Measurements from ENCODE around the gene TMEM259. TPM values are rescaled to one million over a fixed set of nuclear protein-coding genes. Genes with fewer than 3 reads are reported as not detected.

The TMEM259 gene
- total and polyA plus RNA-seq, 2 experiments from 2014 or later, result 82.8 to 196 TPM

DNA sequence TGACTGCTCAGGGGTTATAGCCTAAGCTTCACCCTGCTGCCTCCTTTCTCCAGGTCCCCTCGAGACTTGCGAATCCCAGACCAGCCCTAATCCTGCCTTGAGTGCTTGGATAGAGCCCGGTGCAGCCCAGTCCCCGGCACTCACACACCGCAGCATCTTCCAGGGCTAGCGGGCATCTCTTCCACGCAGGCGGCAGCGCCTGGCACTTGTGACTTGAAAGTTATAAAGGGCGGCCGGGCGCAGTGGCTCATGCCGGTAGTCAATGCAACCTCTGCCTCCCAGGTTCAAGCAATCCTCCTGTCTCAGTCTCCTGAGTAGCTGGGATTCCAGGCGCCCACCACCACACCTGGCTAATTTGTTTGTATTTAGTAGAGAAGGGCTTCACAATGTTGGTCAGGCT lies 34.8 kb downstream of the TMEM259 start (continued):
- TF ChIP-seq NANOG (IDR thresholded peaks at IDR 0.05; ENCODE audit: borderline replicate concordance), result no peak
- no peak for TF ChIP-seq EZH2 (IDR thresholded peaks at IDR 0.05; ENCODE audit: low read depth, unreplicated experiment)
- TF ChIP-seq ZNF114 (CRISPR knock-in tag; IDR thresholded peaks at IDR 0.05), result no peak
- no peak for TF ChIP-seq JUNB (IDR thresholded peaks at IDR 0.05; ENCODE audit: unreplicated experiment)
- TF ChIP-seq ZNF331 (CRISPR knock-in tag; IDR thresholded peaks at IDR 0.05; ENCODE audit: low read depth), result no peak
- no peak for TF ChIP-seq POLR2AphosphoS5 (IDR thresholded peaks at IDR 0.05; ENCODE audit: low read depth)
- TF ChIP-seq, protein P1, sequence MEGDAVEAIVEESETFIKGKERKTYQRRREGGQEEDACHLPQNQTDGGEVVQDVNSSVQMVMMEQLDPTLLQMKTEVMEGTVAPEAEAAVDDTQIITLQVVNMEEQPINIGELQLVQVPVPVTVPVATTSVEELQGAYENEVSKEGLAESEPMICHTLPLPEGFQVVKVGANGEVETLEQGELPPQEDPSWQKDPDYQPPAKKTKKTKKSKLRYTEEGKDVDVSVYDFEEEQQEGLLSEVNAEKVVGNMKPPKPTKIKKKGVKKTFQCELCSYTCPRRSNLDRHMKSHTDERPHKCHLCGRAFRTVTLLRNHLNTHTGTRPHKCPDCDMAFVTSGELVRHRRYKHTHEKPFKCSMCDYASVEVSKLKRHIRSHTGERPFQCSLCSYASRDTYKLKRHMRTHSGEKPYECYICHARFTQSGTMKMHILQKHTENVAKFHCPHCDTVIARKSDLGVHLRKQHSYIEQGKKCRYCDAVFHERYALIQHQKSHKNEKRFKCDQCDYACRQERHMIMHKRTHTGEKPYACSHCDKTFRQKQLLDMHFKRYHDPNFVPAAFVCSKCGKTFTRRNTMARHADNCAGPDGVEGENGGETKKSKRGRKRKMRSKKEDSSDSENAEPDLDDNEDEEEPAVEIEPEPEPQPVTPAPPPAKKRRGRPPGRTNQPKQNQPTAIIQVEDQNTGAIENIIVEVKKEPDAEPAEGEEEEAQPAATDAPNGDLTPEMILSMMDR (conservative IDR thresholded peaks at IDR 0.05; ENCODE audit: low read depth in 2 of 2), result no peak
- no peak for TF ChIP-seq CREB1 (CRISPR knock-in tag; IDR thresholded peaks at IDR 0.05; ENCODE audit: low read depth)
- TF ChIP-seq STAT1 (IDR thresholded peaks at IDR 0.05; ENCODE audit: unreplicated experiment), result no peak
- no peak for TF ChIP-seq EZH2phosphoT487 (IDR thresholded peaks at IDR 0.05; ENCODE audit: unreplicated experiment)
- TF ChIP-seq, protein P2, sequence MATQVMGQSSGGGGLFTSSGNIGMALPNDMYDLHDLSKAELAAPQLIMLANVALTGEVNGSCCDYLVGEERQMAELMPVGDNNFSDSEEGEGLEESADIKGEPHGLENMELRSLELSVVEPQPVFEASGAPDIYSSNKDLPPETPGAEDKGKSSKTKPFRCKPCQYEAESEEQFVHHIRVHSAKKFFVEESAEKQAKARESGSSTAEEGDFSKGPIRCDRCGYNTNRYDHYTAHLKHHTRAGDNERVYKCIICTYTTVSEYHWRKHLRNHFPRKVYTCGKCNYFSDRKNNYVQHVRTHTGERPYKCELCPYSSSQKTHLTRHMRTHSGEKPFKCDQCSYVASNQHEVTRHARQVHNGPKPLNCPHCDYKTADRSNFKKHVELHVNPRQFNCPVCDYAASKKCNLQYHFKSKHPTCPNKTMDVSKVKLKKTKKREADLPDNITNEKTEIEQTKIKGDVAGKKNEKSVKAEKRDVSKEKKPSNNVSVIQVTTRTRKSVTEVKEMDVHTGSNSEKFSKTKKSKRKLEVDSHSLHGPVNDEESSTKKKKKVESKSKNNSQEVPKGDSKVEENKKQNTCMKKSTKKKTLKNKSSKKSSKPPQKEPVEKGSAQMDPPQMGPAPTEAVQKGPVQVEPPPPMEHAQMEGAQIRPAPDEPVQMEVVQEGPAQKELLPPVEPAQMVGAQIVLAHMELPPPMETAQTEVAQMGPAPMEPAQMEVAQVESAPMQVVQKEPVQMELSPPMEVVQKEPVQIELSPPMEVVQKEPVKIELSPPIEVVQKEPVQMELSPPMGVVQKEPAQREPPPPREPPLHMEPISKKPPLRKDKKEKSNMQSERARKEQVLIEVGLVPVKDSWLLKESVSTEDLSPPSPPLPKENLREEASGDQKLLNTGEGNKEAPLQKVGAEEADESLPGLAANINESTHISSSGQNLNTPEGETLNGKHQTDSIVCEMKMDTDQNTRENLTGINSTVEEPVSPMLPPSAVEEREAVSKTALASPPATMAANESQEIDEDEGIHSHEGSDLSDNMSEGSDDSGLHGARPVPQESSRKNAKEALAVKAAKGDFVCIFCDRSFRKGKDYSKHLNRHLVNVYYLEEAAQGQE (IDR thresholded peaks at IDR 0.05; ENCODE audit: unreplicated experiment), result no peak

DNA sequence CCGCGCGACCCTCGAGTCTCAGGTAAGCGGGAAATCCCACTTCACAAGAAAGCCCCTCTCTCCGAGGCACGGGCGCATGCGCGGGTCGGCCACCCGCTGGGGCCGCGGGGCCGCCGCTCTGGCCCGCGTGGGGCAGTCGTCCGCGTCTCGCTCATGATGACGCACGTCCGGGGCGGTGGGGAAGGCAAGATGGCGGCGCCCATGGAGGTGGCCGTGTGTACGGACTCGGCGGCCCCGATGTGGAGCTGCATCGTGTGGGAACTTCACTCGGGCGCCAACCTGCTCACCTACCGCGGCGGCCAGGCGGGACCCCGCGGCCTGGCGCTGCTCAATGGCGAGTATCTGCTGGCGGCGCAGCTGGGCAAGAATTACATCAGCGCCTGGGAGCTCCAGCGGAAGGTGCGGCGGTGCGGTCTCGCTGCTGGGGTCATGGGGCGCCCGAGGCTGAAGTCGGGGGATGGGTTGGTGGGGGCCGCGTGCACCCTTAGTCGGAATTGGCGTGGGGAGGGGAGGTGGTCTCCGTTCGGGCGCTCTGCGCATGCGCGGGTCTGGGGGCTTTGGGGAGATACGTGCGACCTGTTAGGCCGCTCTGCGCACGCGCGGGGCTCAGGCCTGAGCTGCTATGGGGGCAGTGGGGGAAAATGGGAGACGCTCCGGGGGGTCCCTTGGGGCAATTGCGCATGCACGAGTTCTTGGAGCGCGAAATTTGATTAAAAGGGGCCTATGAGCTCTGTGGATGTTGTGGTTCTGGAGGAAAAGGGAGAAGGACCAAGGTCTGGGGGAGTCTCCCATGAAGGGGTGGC lies 36.6 kb downstream of the TMEM259 start, which contains the start of gene WDR18:
WDR18 (plus strand) TSS at position 181 of the 803 bp plus-strand sequence; CDS start at position 190, 9 bp downstream.
- peaks cover 7% of the 10 kb centered on the region; the same call in 1 of the 2 replicates for H3K4me1 ChIP-seq (ENCODE audit: insufficient read depth)
- peak; percentile 61 for ATAC-seq
- H3K27me3 ChIP-seq (ENCODE audit: insufficient read depth), result no peaks in the 10 kb centered on the region
- no peaks in the 10 kb centered on the region for H4K20me1 ChIP-seq (replicated peaks; ENCODE audit: insufficient read depth)
- H3F3A ChIP-seq (replicated peaks; ENCODE audit: low read depth), result peaks cover 29% of the 10 kb centered on the region
- peak within 1 kb of the TSS; percentile 98 for H3K4me3 ChIP-seq
- Mint-ChIP-seq H3K4me1 (peaks cover 18% of the 10 kb centered on the region; the same call in 2 of the 3 replicates), H3K9me3 (no peaks in the 10 kb centered on the region), H3K4me3 (peak within 1 kb of the TSS; percentile 95), H3K27ac (peak within 1 kb of the TSS; percentile 100), H3K36me3 (ENCODE audit: low read depth) (peaks cover 32% of the 10 kb centered on the region), H3K27me3 (ENCODE audit: insufficient read depth, low read depth, poor library complexity) (peaks cover 33% of the 10 kb centered on the region)
- peaks cover 9% of the 10 kb centered on the region for H3K79me2 ChIP-seq (replicated peaks; ENCODE audit: insufficient read depth)
- no peak within 1 kb of the TSS for H2AFZ ChIP-seq
- H3K27ac ChIP-seq (ENCODE audit: low read depth), result peak within 1 kb of the TSS; percentile 99
- peak; percentile 93 for DNase-seq (ENCODE audit: low spot score)
- 0 out of 2 replicates have a peak, but pooled peaks cover 5% of the 10 kb centered on the region for H3K36me3 ChIP-seq (ENCODE audit: insufficient read depth)
- no peaks in the 10 kb centered on the region for H3K9me2 ChIP-seq (ENCODE audit: insufficient read depth)
- H3K4me2 ChIP-seq, result peak within 1 kb of the TSS; percentile 87
- TF ChIP-seq EZH2phosphoT487 (IDR thresholded peaks at IDR 0.05; ENCODE audit: unreplicated experiment) (no peak), ZNF331 (CRISPR knock-in tag; IDR thresholded peaks at IDR 0.05; ENCODE audit: low read depth) (no peak), POLR2AphosphoS5 (IDR thresholded peaks at IDR 0.05; ENCODE audit: low read depth) (peak; percentile 66), JUNB (IDR thresholded peaks at IDR 0.05; ENCODE audit: unreplicated experiment) (no peak), CREB1 (CRISPR knock-in tag; IDR thresholded peaks at IDR 0.05; ENCODE audit: low read depth) (peak; percentile 96)
- TF ChIP-seq, protein P3, sequence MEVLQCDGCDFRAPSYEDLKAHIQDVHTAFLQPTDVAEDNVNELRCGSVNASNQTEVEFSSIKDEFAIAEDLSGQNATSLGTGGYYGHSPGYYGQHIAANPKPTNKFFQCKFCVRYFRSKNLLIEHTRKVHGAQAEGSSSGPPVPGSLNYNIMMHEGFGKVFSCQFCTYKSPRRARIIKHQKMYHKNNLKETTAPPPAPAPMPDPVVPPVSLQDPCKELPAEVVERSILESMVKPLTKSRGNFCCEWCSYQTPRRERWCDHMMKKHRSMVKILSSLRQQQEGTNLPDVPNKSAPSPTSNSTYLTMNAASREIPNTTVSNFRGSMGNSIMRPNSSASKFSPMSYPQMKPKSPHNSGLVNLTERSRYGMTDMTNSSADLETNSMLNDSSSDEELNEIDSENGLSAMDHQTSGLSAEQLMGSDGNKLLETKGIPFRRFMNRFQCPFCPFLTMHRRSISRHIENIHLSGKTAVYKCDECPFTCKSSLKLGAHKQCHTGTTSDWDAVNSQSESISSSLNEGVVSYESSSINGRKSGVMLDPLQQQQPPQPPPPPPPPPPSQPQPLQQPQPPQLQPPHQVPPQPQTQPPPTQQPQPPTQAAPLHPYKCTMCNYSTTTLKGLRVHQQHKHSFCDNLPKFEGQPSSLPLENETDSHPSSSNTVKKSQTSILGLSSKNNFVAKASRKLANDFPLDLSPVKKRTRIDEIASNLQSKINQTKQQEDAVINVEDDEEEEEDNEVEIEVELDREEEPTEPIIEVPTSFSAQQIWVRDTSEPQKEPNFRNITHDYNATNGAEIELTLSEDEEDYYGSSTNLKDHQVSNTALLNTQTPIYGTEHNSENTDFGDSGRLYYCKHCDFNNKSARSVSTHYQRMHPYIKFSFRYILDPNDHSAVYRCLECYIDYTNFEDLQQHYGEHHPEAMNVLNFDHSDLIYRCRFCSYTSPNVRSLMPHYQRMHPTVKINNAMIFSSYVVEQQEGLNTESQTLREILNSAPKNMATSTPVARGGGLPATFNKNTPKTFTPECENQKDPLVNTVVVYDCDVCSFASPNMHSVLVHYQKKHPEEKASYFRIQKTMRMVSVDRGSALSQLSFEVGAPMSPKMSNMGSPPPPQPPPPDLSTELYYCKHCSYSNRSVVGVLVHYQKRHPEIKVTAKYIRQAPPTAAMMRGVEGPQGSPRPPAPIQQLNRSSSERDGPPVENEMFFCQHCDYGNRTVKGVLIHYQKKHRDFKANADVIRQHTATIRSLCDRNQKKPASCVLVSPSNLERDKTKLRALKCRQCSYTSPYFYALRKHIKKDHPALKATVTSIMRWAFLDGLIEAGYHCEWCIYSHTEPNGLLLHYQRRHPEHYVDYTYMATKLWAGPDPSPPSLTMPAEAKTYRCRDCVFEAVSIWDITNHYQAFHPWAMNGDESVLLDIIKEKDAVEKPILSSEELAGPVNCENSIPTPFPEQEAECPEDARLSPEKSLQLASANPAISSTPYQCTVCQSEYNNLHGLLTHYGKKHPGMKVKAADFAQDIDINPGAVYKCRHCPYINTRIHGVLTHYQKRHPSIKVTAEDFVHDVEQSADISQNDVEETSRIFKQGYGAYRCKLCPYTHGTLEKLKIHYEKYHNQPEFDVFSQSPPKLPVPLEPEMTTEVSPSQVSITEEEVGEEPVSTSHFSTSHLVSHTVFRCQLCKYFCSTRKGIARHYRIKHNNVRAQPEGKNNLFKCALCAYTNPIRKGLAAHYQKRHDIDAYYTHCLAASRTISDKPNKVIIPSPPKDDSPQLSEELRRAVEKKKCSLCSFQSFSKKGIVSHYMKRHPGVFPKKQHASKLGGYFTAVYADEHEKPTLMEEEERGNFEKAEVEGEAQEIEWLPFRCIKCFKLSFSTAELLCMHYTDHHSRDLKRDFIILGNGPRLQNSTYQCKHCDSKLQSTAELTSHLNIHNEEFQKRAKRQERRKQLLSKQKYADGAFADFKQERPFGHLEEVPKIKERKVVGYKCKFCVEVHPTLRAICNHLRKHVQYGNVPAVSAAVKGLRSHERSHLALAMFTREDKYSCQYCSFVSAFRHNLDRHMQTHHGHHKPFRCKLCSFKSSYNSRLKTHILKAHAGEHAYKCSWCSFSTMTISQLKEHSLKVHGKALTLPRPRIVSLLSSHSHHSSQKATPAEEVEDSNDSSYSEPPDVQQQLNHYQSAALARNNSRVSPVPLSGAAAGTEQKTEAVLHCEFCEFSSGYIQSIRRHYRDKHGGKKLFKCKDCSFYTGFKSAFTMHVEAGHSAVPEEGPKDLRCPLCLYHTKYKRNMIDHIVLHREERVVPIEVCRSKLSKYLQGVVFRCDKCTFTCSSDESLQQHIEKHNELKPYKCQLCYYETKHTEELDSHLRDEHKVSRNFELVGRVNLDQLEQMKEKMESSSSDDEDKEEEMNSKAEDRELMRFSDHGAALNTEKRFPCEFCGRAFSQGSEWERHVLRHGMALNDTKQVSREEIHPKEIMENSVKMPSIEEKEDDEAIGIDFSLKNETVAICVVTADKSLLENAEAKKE (CRISPR knock-in tag; IDR thresholded peaks at IDR 0.05), result no peak

All from GM23338 (cell line).